GM21737 (cell line): ENCODE measurements around the gene FAM32A.

Source experiments
- ATAC-seq: cut with Tn5 transposase; IDR thresholded peaks from one replicate; pipeline ENCODE4 v1.9.1; 2021; ENCODE audit warnings: mild to moderate bottlenecking, moderate library complexity; ENCODE audit not compliant: unreplicated experiment

FAM32A gene

DNA sequence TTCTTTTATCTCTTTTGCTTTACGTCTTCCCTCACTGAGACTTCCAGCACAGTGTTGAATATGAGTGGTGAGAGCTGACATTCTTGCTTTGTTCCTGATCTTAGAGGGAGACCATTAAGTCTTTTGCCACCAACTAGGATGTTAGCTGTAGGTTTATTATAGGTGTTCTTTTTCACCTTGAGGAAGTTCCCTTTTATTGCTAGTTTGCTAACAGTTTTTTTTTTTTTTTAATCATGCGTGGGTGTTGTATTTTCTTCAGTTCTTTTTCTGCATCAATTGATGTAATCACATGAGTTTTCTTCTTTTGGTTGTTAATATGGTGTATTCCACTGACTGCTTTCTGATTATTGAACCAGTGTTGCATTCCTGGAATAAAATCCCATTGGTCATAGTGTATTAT is 33.6 kb downstream of the FAM32A start:
- no peak for ATAC-seq

DNA sequence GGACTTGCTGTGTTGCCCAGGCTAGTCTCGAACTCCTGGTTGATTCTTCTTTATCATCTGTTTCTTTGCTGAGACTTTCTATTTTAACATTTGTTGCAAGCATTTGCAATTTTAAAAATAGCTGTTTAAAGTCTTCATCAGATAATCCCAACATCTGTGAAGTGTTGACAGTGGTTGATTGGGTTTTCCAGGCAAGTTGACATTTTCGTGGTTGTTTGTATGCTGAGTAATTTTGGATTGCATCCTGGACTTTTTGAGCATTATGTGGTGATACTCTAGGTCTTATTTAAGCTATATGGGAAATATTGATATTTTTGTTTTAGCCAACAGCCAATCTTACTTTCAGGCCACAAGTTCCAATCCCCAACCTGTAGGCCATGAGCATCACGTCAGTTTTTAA is 37.6 kb downstream of the FAM32A start:
- no peak for ATAC-seq

DNA sequence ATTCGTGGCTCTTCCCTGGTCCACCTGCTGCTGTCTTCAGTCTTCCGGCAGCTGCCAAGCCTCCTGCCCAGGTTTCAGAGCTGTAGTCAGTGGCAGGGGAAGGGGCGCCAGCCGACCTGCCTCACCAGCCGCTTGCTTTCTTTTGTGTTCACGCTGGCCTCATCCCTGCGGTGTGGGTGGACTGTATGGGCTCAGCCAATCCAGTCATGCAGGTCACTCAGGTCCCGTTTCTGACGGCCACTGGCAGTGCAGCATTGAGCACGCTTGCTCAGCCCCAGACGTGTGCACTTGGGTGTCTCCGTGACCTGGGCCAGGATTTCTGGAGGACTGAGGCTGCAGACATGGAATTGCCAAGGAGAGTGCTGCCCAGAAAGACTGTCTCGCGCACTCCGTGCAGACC is 38.5 kb downstream of the FAM32A start:
- no peak for ATAC-seq

DNA sequence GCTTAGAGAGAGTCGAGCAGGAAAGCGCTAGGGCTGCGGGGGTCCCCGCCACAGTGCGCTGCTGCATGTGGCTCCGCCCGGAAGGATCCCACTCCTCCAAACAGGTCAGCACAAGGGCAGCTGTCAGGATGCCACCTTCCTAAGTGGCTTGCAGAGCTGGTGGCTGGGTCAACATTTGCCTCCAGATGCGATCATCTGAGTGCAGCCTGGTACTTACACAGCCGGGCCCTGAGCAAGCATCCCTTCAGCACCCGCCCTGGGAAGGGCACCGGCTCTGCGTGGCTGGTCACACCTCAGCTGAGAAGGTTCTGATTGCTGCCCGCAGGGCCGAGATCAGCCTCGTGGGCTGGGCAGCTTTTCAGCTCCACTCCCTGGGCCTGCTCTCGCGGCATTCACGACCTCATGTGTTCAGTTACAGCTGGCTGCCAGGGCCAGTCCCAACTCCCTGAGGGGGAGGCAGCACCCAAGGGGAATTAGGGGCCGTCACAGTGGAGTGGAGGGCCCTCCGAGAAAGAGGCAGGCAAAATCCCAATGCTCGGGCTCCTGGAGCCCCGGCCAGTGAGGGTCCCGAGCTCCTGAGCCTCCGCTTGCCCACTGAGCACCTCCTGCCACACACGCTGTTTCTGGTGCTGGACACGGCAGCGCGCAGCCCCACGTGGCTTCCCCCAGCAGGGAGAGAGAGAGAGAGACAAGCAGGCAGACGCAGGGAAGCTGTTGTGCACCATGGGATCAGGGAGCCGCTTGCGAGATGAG is 39.3 kb downstream of the FAM32A start:
- ATAC-seq = no peak

DNA sequence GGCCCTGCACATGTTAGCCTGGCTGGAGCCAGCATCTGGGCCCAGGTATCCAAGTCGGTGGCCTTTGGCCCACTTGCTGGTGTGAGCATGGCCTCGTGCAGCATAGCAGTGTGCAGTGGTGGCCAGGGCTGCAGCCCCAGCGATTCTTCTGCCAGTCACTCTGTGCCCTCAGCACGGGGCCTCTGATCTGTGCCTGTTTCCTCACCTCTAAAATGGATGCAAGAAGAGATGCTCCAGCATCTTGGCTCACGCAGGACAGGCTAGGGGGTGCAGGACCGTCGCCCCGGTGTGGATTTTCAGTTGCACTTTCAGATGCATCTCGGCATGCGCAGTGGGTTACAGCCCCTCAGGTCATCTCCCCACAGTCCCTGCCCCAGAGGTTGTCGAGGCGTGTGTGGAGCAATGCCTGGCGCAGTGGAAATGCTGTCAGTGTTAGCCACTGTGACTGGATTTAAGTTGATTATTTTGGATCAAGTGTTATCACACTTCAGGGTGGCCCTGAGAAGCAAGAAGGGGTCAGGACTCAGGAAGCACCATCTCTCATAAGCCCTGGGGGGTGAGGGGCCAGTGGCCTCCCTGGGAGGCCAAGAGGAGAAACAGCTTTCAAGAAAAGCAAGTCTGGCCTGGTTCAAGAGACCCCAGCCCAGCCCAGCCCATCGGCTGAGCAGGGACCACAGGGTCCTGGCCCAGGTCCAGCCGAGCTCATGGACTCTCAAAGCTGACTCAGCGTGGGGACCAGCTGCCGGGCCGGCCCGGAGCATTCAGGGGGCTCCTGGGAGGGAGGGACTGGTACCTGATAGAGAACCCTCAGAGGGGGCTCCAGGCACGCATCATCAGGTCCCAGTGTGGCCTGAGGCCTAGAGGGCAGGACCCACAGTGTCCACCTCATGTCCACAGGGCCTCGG is 40.3 kb downstream of the FAM32A start:
- no peak for ATAC-seq

GRCh38 chr19:16226184-16226591 is 41.0 kb downstream of the FAM32A start:
- no peak for ATAC-seq

DNA sequence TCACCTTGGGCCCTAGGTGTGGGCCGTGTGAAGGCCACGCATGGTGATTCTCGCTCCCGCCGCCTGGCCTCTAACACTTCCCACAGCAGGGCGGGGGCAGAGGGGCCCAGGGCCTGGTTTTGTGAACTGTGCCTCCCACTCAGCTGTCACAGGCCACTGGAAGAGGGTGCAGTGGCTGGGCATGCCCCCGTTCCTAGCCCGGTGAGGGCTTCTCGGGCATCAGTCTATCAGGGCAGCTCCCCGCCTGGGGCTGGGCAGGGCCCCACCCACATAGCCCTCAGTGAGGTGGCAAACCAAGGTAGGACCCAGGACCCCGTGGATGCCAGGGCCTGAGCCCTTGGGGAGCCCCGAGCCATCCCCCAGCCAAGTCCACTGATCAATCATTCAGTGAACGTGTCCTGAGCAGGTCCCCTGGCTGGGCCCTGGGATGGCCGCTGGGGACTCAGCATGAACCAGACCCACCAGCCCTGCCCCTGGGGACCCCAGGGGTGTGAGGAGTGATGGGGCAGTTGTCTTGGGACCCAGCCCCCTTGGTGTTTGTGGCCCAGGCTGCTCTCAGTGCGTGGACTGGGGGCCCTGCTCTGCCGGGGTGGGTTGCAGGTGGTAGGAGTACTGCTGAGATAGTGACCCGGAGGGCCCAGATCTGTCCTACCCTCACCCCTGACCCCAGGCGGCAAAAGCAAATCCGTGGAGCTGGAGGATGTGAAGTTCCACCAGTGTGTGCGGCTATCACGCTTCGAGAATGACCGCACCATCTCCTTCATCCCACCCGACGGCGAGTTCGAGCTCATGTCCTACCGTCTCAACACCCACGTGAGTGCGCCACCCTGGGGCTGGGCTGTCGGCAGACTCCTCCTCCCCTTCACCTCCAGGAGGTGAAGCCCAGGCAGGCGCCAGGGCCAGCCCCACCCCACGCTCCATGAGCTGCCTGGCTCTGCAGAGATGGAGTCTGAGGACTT is 41.9 kb downstream of the FAM32A start:
- ATAC-seq = no peak

DNA sequence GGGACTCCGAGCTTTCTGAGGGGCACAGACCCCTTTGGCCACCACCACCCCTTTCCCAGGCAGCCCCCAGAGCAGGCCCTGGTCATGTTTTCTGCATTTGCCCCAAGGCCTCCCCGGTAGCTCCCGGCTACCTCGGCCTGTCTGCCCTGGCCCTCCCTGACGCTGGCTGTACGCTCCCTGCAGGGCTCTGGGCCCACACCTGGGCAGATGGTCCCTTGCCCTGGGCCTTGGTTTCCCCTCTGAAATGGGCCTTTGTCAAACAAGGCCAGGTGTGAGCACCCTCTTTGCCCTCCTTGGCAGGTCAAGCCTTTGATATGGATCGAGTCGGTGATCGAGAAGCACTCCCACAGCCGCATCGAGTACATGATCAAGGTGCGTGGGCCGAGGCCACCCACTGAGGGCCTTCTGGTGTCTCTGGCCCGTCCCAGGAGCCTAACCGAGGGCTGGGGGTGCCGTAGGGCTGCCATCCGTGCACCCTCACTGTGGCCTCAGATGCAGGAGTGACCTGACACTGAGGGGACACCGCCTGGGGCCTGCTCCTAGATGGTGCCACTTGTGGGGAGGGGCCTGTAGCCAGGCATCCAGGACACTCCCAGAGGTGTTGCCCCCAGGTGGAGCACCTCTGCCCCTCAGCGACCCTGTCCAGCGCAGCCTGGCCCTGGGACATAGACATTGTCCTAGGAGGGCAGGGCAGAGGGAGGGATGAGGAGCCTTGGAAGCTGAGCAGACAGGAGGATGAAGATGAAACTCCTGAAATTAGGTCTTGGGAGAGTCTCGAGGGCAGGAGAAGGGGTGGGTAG is 42.8 kb downstream of the FAM32A start:
- ATAC-seq = no peak

- no peak for ATAC-seq
Observed at GRCh38 chr19:16228637-16229321, 43.6 kb downstream of the FAM32A start.

GRCh38 chr19:16229322-16229641 is 44.1 kb downstream of the FAM32A start:
- ATAC-seq = no peak

- no peak for ATAC-seq
Observed at GRCh38 chr19:16232127-16232526, 46.9 kb downstream of the FAM32A start.

DNA sequence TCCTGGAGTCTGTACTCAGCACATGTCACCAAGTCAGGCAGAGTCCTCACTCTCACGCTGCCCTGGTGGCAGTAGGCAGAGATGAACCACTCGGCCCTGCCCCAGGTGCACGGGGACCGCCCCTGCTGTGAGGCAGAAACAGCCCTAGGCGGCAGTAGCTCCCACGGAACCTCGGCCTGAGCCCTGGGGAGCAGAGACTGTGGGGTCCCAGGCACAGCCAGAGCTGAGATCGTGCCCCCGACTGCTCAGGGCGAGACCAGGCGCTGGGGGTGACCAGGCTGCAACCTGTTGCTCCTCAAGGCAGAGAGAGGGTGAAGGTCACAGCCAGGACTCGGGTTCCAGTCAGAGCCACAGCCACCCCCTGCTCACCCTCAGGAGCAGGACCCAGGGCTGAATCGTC is 47.4 kb downstream of the FAM32A start:
- ATAC-seq = no peak

DNA sequence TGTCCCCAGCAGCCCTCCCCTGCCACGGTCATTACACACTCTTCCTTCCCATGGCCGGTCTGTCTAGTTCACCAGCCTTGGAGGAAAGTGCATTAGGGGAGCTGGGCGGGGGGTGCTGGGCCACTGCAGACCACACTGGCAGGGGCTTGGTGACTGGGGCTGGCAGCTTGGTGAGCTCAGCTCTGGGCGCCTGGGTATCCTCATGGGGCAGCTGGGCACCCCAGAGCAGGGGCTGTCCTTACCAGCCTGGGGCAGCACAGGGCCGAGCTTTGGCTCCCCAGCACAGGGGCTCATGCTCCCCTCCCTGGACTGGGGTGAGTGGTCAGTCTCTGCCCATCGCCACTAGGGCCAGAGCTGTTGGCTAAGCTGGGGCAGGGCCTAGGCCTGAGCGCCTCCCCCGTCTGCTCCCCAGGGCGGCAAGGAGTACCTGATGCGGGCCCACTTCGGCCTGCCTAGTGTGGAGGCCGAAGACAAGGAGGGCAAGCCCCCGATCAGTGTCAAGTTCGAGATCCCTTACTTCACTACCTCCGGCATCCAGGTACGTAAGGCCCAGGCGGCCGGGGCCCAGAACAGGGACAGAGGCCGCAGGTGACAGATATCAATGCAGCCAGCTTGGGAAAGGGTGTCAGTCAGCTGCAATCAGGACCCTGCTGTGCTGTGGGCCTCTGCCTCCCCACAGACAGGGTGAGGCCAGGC is 48.0 kb downstream of the FAM32A start:
- no peak for ATAC-seq

- no peak for ATAC-seq
Observed at GRCh38 chr19:16233836-16234551, 48.8 kb downstream of the FAM32A start.

DNA sequence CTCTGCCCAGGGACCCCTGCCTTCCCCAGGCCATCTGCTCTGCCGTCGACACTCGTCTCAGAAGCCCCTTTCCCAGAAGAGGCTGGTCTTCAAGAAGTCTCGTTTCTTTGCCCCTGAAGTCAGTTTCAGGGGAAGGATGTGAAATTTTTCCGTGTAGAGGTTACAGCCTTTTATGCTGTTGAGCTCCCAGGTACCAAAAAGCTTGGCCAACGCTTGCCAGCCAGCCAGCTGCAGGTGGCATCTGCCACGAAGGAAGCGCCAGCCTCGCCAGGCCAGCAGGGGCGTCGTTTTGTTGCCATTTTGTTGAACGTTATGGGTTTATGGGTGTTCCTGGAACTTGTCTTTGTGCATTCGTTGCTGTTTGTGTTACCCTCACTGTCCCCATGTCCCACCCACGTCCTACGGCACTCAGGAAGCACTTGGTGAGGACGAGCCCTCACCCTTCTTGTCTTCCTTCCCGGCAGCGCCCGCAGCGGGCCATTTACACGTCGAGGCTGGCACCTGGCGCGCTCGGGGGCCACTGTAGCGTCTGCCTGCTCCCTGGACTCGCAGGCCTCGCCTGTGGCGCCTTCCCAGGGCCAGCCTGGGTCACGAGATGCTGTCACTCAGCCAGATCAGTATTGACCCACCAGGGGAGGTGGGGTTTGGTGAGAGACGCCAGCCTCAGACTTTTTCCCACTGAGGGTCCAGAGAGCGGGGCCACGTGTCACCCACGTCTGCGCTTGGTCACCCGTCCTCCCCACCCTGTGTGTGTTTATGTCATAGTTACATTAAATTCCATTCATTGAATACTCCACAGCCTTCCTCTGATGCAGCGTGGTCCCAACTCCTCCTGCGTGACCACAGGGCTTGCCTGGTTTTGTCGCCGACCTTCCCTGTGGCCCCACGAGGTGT is 49.6 kb downstream of the FAM32A start:
- ATAC-seq = no peak

GRCh38 chr19:16235811-16236652 is 50.8 kb downstream of the FAM32A start:
- ATAC-seq = no peak
